NCI-H345 treated with DMSO at 0.1 percent for 48 hours (cell line): Measurements from ENCODE around the gene SIM1.

ENCODE experiments used
- DNase-seq: peaks from one replicate; lab custom pipeline; 2025; ENCODE audit not compliant: unreplicated experiment; lab: John Stamatoyannopoulos, UW

SIM1 gene

DNA sequence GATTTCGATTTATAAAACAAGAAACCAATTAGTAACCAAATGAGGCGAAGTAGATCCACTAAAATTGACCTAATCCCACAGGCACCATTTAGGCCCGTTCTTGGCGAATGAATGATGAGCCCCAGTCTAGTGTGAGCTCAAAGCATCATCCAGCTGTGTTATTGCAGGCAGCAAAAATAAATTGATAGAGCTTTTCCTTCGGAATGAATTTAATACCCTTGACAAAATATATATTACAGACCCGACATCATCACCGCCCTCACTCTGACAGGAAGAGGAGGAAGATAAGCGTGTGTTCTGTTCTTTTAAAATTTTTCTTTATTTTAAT, 7.8 kb downstream of the SIM1 start:
- DNase-seq, result no peak

GRCh38 chr6:100456141-100456907, 8.4 kb downstream of the SIM1 start:
- DNase-seq, result no peak

DNA sequence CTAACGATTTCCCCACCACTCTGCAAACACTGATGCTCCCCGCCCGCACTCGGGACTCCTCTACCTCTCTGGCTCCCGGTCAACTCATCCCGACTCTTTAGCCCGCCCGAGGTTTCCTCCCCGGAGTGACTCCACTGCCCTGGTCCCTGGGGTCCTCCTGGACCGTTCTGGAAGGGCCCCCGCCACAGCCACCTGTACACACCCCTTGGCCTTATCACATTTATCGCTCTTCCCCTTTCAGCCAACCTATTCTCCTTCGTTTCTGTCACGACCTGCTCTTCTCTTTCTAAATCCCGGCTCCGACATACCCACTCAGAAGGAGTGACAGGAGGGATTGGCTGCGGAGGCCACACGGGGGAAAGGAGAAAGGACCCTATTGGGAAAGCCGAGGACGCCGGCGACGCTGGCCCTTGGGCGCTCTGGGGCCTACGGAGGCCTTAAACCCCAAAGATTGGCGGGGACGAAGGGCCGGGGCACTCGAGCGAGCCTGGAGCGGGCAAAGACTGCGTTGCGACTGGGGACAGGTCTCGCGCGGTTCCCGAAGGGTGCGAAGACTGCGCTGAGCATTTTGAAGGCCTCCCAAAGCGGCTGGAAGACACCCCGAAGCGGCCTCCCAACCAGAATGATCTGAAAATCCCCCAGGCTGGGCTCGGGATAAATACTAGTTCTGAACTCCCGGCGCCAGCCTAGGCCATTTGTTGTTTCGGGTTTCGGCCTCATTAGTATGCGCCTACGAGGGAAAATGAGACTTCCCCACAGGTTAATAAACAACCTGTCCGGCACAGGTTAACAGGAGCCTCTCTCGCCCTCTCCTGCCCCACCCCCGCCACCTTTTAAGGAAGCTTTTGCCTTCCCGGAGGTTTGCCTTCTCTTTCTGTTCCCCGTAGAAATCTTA, 9.2 kb downstream of the SIM1 start:
- no peak for DNase-seq

- DNase-seq, result no peak
Measured at GRCh38 chr6:100454551-100455229, 10.0 kb downstream of the SIM1 start.

DNA sequence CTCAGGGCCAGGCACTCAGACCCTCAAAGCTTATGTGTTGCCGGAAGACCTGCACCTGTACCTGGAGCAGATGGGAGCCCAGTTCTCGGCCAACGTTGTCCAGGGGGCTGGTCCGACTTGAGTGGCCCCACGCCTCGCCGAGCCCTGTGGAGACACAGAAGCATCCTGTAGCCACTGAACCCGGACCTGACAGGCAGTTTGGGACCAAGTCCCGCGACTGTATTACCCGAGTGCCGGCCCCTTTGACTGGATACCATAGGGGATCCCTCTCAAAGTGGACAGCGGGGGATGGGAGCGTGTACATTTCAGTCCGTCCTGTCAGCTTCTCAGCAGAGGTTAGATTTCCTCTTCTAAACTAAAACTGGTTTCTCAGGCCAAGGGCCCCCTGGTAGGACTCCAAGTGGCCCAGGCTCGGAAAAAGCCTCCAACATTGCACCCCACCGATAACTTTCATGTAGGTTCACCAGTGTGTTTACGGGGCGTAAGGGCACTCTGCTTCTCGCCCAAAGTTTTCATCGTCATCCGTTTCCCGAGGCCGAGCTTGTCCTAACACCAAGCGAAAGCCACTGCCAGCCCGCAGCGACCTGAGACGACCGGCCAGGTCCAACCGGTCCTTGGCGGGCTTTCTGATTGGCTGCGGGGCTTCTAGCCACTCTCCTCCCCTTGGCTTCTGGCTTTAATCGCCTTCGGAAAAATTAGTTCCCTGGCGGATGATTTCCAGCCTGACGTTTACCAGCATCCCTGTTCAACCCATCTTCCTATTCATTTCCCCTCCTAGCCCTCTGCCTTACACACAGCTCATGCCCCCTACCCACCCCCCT, 10.8 kb downstream of the SIM1 start:
- DNase-seq, result no peak

DNA sequence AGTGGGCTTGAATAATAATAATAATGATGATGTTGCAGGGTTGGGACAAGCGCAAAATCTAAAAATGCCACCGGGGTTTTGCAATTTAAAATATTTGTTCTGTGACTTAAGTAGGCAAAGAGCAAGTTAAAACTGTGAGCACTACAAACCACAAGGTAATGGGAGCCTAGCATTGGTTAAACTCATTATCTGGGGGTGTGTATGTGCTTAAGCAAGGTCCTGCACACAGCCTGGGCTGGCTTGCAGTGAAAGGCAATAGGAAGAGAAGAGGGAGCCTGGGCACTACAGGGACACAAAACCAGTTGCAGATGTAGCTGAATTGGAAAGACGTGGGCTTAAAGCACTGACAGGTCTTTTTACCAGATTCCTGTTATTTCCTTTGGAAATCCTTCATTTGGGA, 11.7 kb downstream of the SIM1 start:
- DNase-seq, result no peak

DNA sequence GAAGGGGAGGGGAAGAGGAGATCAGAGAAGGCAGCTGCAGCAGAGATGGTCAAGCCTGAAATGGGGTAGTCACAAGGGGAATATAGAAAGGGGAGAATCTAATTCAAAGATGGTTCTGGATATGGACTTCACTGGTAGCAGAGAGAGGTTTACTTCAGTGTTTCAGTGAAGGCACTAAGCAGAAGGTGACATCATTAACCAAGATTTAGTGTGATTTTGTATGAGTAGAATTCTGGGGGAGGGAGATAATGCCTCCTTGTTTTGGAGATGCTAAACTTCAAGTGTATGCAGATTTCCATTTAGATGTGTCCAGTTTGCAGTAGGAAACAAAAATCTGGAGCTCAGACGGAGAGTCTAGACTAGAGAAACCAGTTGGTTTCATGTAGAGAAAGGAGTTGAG, 13.1 kb downstream of the SIM1 start:
- DNase-seq, result no peak

DNA sequence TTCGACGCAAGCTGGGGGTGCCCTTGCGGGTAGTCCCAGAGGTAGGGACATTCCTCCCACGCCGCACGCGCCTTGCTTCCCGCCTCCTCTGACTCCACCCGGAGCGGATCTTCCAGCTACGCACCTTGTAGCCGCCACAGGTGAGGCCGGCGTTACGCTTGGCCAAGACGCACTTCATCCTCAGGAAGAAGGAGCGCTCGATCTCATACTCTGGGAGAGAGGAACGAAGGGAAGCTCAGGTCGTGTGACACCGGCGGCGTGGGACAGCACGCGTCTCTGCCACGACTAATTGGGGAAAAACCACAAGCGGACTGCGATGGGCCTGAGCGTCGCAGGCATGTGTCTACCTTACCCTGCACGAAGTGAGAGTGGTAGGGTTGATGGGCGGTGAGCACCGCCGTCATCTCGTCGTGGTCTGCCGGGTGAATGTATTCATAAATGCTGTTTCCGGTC, 15.5 kb downstream of the SIM1 start:
- no peak for DNase-seq

- DNase-seq, result no peak
Measured at GRCh38 chr6:100447900-100448748, 16.6 kb downstream of the SIM1 start.

DNA sequence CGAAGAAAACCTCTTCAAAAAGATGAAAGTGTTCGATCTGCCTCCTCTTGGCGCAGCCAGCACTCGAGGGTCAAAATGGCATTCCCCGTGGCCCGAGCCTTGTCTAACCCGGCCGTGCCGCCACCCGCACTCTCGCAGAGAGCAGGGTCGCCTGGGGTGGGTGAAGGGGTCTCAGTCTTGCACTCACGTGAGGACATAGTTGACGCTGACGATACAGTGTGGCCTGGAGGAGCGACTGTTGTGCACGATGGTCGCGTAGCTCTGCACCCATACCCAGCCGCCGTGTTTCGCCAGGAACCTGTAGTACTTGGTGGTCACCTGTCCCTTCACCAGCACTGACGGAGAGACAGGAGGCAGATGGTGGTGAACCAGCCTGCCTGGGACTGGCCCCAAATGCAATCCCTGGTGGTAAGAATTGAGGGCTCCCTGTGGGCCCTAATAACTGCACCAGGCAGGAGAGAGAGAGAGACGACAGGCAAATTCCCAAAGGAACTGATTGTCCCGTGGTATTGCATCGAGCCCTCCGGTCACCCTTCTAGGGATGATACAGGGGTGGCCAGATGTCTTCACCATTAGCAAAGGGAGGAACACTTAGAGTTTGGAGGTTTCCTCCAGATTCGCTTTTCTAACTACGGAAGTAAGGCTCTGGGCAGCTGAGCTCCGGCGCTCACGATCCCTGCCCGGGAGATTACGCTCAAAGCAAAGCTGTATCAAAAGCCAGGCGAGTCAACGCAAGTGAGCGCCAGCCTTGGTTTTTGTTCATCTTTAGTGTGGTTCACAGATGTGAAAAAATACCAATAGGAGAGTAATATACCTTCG, 17.4 kb downstream of the SIM1 start:
- DNase-seq, result no peak

DNA sequence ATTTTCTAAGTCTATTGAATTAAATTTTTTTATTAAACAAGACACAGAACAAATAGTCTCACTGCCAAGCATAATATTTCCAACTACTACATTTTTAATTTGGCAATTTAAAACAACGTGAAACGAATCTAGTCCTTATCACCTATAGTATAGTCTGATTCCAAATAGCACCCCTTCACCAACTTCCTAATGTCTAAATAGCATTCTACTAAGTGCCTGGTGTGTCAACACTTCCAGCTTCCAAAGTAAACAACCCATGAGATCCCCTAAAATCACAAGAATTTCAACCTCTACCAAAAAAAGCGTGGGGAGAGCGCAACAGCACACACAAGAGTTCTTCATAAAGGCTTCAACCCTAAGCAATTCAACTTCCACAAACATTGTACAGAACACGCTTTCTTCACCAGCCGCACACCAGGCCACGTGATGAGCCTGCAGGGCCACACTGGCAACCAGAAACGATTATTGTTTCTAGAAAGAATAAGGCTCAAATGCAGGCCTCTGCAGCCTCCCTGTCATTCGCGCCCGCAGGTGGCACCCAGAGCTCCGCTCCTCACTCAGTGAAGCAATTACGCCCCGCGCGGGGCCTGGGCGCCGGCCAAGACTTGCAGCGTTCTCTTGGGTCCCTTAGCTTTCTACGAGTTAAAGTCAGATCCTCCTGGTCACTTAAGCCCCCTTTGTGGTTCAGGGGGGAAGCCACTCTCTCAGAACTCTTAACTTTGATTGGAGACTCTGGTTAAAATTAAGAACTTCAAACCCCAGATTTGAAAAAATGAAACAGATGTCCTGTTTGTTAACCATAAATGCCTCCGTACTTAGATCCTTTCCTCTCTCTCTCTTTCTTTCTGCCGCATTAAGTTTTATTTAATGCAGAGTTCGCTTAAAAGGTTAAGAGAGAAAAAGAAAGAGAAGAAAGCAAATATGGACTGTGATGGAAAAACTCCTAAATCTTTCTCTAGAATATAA, 18.3 kb downstream of the SIM1 start:
- no peak for DNase-seq

DNA sequence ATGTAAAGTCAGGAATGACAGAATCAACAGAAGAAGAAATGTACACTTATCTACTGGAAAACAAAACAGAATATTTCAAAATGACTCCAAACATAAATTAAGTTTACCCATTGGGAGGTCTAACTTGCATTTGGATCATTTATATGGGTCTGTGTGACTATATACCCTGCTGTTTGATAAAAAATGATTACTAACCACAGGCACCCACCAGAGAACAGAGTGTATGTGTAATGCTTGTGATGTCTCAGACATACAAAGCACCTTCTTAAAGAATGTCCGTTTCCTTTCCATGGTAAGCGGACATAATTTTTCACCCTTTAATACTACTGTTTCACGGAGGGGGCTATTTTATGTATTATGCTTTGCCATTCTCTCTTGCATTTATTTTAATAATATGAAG, 19.2 kb downstream of the SIM1 start:
- DNase-seq, result no peak

GRCh38 chr6:100440935-100441334, 23.8 kb downstream of the SIM1 start:
- DNase-seq, result no peak

- no peak for DNase-seq
Measured at GRCh38 chr6:100435299-100435698, 29.4 kb downstream of the SIM1 start.

- DNase-seq, result no peak
Measured at GRCh38 chr6:100433726-100434435, 30.8 kb downstream of the SIM1 start.

DNA sequence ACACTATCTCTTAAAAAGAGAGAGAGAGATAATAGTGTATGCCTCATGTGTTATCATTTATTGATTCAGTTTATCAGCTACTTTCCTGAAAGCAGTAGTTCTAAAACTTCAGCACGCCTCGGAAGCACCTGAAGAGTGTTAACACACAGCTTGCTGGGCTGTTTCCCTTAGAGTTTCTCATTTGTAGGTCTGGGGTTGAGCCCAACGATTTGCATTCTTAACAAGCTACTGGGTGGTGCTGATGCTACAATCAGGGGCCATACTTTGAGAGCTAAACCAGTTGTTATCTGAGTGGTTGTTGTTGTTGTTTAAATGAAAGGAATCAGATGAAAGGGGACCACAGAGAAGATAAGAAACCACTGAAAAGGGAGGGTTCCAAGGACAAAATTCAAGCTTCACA, 32.6 kb downstream of the SIM1 start:
- DNase-seq, result no peak

GRCh38 chr6:100430962-100431361, 33.8 kb downstream of the SIM1 start:
- no peak for DNase-seq
